ENCODE data around the gene FMOD.

FMOD gene

GRCh38 chr1:203360547-203361185 lies 9.7 kb upstream of the FMOD start:
- DNase-seq: no peak

GRCh38 chr1:203359010-203359571 lies 8.2 kb upstream of the FMOD start:
- DNase-seq: no peak

GRCh38 chr1:203354246-203354645 lies 3.3 kb upstream of the FMOD start:
- no peak for DNase-seq

- no peak for DNase-seq
Observed at GRCh38 chr1:203353486-203353885, 2.6 kb upstream of the FMOD start.

GRCh38 chr1:203349773-203350524 lies 973 bp downstream of the FMOD start:
- no peak for DNase-seq

- DNase-seq: no peak
Observed at GRCh38 chr1:203349166-203349565, 1.8 kb downstream of the FMOD start.

GRCh38 chr1:203346769-203347102 lies 4.2 kb downstream of the FMOD start:
- no peak for DNase-seq

- DNase-seq: no peak
Observed at GRCh38 chr1:203346060-203346768, 4.7 kb downstream of the FMOD start.

GRCh38 chr1:203343956-203344754 lies 6.8 kb downstream of the FMOD start:
- no peak for DNase-seq

- DNase-seq: peak; percentile 45
Observed at GRCh38 chr1:203342192-203342940, 8.6 kb downstream of the FMOD start.

- peak; percentile 74 for DNase-seq
Observed at GRCh38 chr1:203340112-203340790, 10.7 kb downstream of the FMOD start.

GRCh38 chr1:203338335-203339036 lies 12.4 kb downstream of the FMOD start:
- DNase-seq: peak; percentile 71

- DNase-seq: no peak
Observed at GRCh38 chr1:203336097-203336496, 14.8 kb downstream of the FMOD start.

GRCh38 chr1:203335503-203335902 lies 15.4 kb downstream of the FMOD start:
- DNase-seq: no peak

- no peak for DNase-seq
Observed at GRCh38 chr1:203331224-203331623, 19.7 kb downstream of the FMOD start.

GRCh38 chr1:203328714-203329122 lies 22.2 kb downstream of the FMOD start:
- DNase-seq: no peak

- peak; percentile 81 for DNase-seq
Observed at GRCh38 chr1:203327684-203328457, 23.1 kb downstream of the FMOD start.

GRCh38 chr1:203326830-203327683 lies 23.9 kb downstream of the FMOD start:
- peak; percentile 94 for DNase-seq
